Adipocyte (in vitro differentiated cells): ENCODE measurements around the gene SLC23A1.
A peak's percentile ranks its signal among the peaks of the same experiment; 100 is the strongest.
"Not testable (repeated sequence)": the region's sequence is repeated elsewhere in the genome, so short reads cannot be mapped to it uniquely, and the experiment has no call there.

Source experiments
- DNase-seq: peaks from one replicate; pipeline ENCODE4 v3.0.0-alpha.2; 2015; ENCODE audit warnings: low read depth
- H3K27me3 ChIP-seq: replicated peaks from 2 replicates; pipeline ENCODE4 v1.7.0; 2013; ENCODE audit warnings: mild to moderate bottlenecking, low read length, moderate library complexity; ENCODE audit not compliant: control insufficient read depth, insufficient read depth
- H3K36me3 ChIP-seq: 2 replicates; pipeline ENCODE4 v1.7.0; 2013; ENCODE audit warnings: low read length, mild to moderate bottlenecking, moderate library complexity; ENCODE audit not compliant: control insufficient read depth, insufficient read depth, severe bottlenecking
- H3K4me1 ChIP-seq: 2 replicates; pipeline ENCODE4 v1.7.0; 2013; ENCODE audit warnings: mild to moderate bottlenecking, low read length, moderate library complexity; ENCODE audit not compliant: control insufficient read depth, insufficient read depth
- H3K4me3 ChIP-seq: 2 replicates; pipeline ENCODE4 v1.7.0; 2013; ENCODE audit warnings: mild to moderate bottlenecking, low read length, moderate library complexity
- H3K9ac ChIP-seq: 2 replicates; pipeline ENCODE4 v1.7.0; 2013; ENCODE audit warnings: mild to moderate bottlenecking, low read length, moderate library complexity
- H3K9me3 ChIP-seq: 2 replicates; pipeline ENCODE4 v1.7.0; 2013; ENCODE audit warnings: mild to moderate bottlenecking, low read length, moderate library complexity; ENCODE audit not compliant: control insufficient read depth

The SLC23A1 gene

GRCh38 chr5:139393497-139394122, 10.5 kb upstream of the SLC23A1 start:
- DNase-seq = no peak
- Histone ChIP-seq H3K9ac (peak overlapping the region; percentile 46), H3K4me1 (peaks cover 10% of the 10 kb centered on the region), H3K9me3 (no peaks in the 10 kb centered on the region), H3K27me3 (peaks cover 12% of the 10 kb centered on the region), H3K36me3 (no peaks in the 10 kb centered on the region), H3K4me3 (peak overlapping the region; percentile 71)

GRCh38 chr5:139392678-139393496, 9.8 kb upstream of the SLC23A1 start:
- Histone ChIP-seq H3K9ac (peak overlapping the region; percentile 46), H3K9me3 (no peaks in the 10 kb centered on the region), H3K36me3 (no peaks in the 10 kb centered on the region), H3K27me3 (peaks cover 12% of the 10 kb centered on the region), H3K4me1 (peaks cover 10% of the 10 kb centered on the region), H3K4me3 (peak overlapping the region; percentile 71)
- DNase-seq = peak; percentile 34

DNA sequence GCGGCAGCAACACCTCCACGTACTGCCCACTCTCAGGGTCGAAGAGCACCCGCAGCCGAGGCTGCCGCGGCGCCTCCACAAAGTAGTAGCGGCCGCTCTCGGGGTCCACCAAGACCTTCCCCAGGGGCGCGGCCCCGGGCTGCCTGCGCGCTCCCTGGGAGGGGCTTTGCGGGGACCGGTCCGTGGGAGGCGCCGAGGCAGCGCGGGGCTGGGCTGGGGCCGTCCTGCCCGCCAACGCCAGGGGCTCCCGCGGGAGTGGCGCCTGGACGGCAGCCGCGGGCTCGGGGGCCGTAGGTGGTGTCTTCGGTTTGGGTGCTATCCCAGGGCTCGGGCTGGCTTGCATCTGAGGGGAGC, 9.2 kb upstream of the SLC23A1 start:
- no peak overlapping the region for H3K9ac ChIP-seq
- peak overlapping the region; percentile 71 for H3K4me3 ChIP-seq
- H3K9me3 ChIP-seq = no peaks in the 10 kb centered on the region
- peaks cover 10% of the 10 kb centered on the region for H3K4me1 ChIP-seq
- H3K36me3 ChIP-seq = no peaks in the 10 kb centered on the region
- no peak for DNase-seq
- peaks cover 12% of the 10 kb centered on the region for H3K27me3 ChIP-seq

- no peaks in the 10 kb centered on the region for H3K36me3 ChIP-seq
- H3K4me1 ChIP-seq = peaks cover 10% of the 10 kb centered on the region
- H3K9me3 ChIP-seq = no peaks in the 10 kb centered on the region
- H3K4me3 ChIP-seq = no peak overlapping the region
- peaks cover 12% of the 10 kb centered on the region for H3K27me3 ChIP-seq
- no peak for DNase-seq
- no peak overlapping the region for H3K9ac ChIP-seq
Measured at GRCh38 chr5:139391570-139392323, 8.7 kb upstream of the SLC23A1 start.

DNA sequence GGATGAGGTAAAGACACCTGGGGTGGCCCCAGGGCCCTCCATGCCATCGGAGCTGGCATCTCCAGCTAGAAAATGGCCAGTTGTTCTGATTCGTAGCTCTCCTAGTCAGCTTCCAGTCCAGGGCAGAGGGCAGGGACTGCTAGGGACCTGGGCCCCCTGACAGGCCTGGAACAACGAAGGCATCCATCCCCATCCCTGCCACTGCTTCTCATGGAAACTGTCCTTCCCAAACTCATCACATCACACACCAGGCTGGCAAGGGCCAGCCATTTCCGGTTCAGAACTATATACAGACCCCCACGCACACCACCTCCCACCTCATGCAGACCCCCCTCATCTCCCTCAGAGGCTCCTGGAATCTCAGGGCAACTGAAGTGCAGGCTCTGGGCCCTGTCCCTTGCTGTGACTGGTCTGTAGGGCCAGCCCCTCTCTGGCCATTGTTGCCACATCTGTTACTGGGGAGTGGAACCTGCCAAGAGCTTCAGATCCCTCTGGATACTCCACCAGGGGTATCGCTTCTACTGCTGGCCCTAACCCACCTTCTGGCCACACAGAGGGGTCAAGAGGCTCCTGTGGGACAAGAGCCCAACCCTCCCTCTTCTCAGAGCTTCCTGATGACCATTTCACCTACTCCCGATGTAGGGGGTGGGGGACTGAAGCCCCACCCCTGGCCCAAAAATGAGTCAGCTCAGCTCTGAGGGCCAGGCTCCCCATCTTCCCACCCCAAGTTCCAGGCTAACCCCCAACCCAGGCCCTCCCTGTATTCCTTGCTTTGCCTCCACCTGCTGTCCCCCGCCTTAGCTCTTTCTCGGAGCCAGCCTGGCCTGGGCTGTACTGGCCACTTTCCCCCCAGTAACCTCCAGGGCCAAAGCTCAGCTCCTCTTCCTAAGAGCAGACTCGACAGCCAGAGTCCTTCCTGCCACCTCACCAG, 7.8 kb upstream of the SLC23A1 start:
- no peak for DNase-seq
- Histone ChIP-seq H3K4me1 (peaks cover 11% of the 10 kb centered on the region), H3K4me3 (no peak overlapping the region), H3K27me3 (peaks cover 12% of the 10 kb centered on the region), H3K9ac (no peak overlapping the region), H3K9me3 (no peaks in the 10 kb centered on the region), H3K36me3 (no peaks in the 10 kb centered on the region)

DNA sequence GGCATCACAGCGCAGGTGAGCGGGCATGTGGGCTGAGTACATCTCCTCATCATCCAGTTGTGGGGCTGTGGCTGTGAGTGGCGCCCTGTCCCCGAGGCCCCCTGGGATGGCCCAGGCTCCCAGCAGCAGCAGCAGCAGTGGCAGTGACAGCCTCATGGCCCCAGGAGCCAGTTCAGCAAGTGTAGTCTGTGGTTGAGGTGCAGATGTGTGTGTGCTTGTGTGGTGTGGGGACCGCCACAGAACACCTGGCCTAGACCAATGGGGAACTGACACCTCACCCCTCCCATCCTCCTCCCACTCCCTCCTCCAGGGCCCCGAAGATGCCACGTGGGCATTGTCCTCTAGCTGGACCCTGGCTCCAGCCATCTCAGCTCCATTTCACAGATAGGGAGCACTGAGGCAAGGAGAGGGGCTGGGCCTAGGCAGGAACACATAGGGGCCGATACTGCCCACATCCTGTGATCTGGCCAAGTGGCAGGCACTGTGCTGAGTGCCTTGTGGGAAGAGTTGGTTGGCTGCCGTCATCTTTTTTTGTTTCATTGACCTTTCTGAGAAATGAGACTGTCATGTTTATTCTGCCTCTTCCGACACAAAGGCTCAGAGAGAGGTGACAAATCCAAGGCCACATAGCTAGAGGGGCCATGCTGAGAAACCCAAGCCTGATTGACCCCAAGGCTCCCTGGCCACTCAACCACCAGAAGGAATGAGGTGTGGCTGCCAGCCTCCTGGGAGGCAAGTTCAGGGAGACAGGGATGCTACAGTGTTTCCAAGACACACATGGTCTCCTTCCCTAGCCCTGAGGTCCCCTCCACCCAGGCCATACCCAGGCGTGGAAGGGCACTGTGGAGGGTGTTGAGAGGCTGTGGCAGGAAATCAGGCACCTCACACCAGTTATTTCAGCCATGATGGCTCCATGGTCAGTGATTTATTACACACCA, 6.9 kb upstream of the SLC23A1 start, which contains the start of gene MZB1:
Gene MZB1 (minus strand): TSS at position 213 of the 938 bp plus-strand sequence. CDS start 57 bp downstream, at position 156.
- Histone ChIP-seq H3K36me3 (no peaks in the 10 kb centered on the region), H3K4me1 (peaks cover 21% of the 10 kb centered on the region), H3K4me3 (no peak within 1 kb of the TSS), H3K9ac (no peak within 1 kb of the TSS), H3K27me3 (peaks cover 12% of the 10 kb centered on the region), H3K9me3 (no peaks in the 10 kb centered on the region)
- DNase-seq = no peak

DNA sequence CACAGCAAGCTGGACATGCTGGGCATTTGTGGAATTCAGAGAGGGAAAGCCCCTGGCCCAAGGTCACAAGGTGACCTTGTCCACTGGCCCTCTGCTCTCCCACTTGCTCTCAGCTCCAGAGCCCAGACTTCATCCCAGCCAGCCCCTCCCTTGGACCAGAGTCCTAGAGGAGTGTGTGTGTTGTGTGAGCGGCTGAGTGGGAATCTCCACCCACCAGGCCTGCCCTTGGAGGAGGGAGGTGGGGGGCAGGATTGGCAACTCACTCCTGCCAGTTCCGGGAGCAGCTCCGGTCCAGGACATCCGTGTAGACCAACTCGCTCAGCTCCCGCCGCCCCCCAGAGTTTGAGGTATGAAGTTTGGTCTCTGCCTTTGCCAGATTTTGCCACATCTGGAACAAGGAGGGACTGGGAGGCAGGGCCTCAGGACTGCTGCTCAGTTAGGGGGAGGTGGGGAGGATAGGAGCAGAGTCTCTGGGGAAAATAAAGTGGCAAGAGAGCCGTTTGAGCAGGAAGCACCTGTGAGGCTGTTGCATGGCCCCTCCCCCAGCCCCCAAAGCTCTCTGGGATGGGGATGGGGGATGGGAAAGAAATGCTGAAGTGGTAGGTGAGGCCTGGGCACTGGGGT, 5.2 kb upstream of the SLC23A1 start:
- peak; percentile 30 for DNase-seq
- peaks cover 37% of the 10 kb centered on the region for H3K4me1 ChIP-seq
- no peak overlapping the region for H3K4me3 ChIP-seq
- H3K27me3 ChIP-seq = peaks cover 5% of the 10 kb centered on the region
- no peaks in the 10 kb centered on the region for H3K36me3 ChIP-seq
- no peak overlapping the region for H3K9ac ChIP-seq
- no peaks in the 10 kb centered on the region for H3K9me3 ChIP-seq

GRCh38 chr5:139387611-139388197, 4.6 kb upstream of the SLC23A1 start:
- no peaks in the 10 kb centered on the region for H3K36me3 ChIP-seq
- no peaks in the 10 kb centered on the region for H3K27me3 ChIP-seq
- H3K9ac ChIP-seq = no peak overlapping the region
- H3K9me3 ChIP-seq = no peaks in the 10 kb centered on the region
- DNase-seq = no peak
- no peak overlapping the region for H3K4me3 ChIP-seq
- peaks cover 37% of the 10 kb centered on the region for H3K4me1 ChIP-seq

DNA sequence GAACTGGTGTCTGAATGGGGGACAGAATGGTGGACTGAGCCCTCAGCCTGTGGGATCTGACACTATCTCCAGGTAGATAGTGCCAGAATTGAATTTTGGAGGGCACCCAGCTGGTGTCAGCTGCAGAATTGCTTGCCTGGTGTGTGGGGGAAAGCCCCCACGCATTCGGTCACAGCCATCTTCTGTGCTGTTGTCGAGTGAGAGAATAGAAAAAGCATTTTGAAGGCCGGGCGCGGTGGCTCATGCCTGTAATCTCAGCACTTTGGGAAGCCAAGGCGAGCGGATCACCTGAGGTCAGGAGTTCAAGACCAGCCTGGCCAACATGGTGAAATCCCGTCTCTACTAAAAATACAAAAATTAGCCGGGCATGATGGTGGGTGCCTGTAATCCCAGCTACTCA, 3.9 kb upstream of the SLC23A1 start:
- not testable (repeated sequence) for DNase-seq, H3K4me3 ChIP-seq, H3K36me3 ChIP-seq, H3K9ac ChIP-seq, H3K27me3 ChIP-seq, H3K9me3 ChIP-seq
- peaks cover 39% of the 10 kb centered on the region for H3K4me1 ChIP-seq
